ENCODE results near the gene KPNA2.
"Not testable (repeated sequence)": the region's sequence is repeated elsewhere in the genome, so short reads cannot be mapped to it uniquely, and the experiment has no call there.

Gene KPNA2

DNA sequence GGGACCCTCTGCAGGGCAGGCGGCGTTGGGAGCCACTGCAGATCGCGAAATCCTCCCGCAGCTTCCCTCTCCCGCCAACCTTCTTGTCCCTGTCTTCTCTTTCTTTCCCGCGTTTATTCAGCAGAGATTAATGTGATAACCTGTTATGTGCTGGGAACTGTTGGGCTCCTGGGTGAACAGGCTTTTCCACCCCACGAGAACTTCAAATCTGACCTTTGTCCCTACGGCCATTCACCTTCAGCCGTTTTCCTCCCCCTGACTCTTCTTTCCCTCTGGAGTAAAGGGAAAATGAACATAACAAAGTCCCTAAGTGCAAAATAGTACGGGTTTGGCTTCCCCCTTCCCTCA lies 15.2 kb upstream of the KPNA2 start:
- DNase-seq (ENCODE audit: low read depth): no peak

DNA sequence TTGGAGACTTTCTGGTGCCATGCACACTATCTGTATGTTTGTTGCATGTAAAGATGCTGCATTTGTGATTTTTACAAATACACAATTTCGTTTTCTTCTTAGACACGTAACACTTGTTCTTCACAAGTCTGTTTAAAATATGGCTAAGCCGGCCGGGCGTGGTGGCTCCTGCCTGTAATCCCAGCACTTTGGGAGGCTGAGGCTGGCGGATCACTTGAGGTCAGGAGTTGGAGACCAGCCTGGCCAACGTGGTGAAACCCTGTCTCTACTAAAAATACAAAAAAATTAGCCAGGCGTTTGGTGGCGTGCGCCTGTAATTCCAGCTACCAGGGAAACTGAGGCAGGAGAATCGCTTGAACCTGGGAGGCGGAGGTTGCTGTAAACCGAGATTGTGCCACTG lies 14.7 kb upstream of the KPNA2 start:
- not testable (repeated sequence) for DNase-seq (ENCODE audit: low read depth)

DNA sequence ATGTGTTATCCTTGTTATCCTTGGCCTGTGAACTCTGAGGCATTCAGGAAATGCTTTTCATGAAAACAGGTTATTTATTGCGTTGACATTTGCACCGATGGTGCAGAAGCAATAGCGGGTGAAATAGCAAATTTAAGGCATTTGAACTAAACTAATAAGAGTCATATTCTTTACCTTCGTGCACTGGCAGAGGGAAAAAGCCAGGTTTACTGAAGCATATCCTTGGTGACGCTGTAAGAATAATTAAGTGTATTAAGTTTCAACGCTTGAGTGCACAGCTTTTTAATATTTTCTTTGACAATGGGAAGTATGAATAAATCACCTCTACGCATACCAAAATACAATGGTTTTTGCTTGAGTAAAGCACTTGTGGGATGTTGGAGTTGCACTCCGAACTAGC lies 13.6 kb upstream of the KPNA2 start:
- DNase-seq (ENCODE audit: low read depth): no peak

DNA sequence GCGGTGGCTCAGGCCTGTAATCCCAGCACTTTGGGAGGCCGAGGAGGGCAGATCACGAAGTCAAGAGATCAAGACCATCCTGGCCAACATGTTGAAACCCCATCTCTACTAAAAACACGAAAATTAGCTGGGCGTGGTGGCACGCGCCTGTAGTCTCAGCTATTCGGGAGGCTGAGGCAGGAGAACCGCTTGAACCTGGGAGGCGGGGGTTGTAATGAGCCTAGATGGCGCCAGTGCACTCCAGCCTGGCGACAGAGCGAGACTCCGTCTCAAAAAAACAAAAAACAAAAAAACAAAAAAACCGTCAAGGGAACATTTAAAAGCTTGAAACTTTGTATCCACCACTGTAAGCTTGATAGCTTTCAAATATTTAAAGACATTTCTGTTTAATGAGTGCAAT lies 13.0 kb upstream of the KPNA2 start:
- DNase-seq (ENCODE audit: low read depth): not testable (repeated sequence)

DNA sequence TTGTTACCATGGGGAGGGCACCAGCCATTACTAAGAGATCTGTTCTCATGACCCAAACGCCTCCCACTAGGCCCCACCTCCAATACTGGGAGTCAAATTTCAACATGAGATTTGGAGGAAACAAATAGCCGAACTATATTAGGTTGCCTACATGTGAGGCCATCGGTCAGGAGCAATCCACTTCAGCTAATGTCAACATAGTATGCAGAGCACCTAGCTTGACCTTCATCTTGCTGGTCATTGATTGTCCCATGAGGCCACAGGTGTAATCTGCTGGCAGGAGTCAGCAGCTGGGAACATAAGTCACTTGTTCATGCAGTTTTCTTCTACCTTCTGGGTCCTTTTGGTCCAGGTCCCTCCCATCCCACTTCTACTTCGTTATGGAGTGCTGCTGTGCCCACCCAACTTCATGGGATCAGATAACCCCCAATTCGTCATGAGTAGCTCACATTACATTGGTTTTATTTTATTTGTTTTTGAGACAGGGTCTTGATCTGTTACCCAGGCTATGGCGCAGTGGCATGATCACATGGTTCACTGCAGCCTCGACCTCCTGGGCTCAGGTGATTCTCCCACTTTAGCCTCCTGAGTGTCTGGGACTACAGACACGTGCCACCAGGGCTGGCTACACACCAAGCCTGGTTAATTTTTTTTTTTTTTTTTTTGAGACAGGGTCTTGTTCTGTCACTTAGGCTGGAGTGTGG lies 5.9 kb upstream of the KPNA2 start:
- DNase-seq (ENCODE audit: low read depth): no peak

DNA sequence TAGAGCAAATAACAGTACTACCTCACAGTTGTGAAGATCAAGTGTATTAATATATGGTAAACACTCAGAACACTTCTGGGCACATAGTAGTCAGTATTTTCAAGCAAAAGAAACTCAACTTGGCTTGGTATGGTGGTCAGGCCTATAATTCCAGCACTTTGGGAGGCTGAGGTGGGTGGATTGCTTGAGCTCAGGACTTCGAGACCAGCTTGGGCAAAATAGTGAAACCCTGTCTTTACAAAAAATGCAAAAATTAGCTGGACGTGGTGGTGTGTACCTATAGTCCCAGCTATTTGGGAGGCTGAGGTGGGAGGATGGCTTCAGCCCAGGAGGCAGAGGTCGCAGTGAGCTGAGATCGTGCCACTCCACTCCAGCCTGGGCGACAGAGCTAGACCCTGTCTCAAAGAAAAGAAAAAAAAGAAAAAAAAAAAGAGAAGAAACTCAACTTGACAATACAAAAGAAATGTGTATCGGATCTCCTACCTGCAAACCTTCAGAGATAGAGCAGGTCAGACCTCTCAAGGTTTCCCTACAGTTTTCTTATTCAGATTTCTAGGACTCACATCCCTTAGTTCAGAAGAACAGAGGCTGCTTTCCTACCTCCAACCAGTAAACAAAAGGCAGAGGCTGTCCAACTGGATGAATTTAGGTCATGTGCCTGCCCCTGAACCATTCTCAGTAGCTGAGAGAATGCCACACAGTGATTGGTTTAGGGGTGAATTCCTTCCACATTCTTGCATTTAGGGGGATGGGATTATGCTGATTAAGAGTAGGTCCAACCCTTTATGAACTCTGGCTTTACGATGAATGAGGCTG lies 1.7 kb upstream of the KPNA2 start:
- DNase-seq (ENCODE audit: low read depth): no peak

DNA sequence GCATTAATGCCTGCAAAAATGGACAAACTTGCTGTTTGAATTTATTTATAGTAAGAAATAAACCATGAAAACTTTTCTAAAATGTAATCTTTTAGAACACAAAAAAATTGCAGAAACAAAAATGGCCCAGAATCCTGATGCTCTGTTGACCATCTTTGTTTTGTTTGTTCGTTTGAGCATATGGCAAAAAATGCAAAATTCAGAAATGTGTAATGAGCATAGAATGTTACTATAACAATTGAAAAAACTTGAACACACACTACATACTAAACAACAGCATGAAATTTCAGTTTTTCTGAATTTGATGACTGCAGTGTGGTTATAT lies 1.1 kb upstream of the KPNA2 start:
- DNase-seq (ENCODE audit: low read depth): no peak

DNA sequence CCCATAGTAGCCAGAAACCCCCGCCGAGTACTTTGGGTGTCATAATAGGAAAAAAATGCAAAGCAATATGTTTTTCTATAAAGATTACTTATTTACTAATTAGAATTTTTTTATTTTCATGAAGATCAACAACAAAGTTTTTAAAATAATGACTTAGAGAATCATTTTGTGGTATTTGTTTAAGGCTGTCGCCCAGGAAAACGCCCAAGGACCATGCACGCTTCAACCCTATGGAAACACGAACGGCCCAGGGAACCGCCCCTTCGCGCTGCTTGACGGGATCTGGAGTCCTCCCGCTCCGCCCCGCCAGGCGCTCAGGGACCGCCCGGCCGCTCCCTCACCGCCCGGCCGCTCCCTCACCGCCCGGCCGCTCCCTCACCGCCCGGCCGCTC lies 408 bp upstream of the KPNA2 start:
- peak; percentile 86 for DNase-seq (ENCODE audit: low read depth)

DNA sequence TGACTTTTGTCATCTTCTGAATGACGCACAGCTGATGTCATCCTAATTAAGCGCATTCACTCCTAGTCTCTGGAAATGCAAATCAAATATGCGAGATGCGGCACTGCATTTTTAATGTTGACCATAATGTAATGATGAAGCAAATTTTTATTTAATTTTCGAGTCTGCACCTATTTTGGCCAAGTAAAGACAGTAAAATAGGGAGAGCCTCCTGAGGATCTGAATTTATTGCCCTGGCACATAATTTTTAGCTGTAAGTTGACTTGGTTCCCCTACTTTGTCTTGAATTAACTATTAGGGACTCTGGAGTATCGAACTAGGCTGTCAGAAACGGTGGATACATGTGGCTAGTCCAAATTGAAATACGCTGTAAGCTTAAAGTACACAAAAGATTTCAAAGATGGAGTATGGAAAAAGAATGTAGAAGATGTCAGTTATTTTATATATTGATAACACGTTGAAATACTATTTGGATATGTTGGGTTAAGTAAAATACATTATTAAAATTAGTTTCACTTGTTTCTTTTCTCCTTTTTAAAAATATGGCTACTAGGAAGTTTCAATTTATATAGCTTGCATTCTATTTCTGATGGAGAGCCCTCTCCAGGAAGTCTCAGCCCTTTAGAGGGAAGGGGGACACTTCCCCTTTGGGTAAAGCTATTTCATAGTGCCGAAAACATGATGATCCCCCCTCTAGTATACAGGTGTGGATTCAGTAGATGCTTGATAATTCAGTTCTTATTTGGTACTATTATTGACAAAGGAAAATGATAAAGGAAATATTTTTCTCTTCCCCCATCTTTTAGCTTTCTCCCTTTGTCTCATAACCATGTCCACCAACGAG lies 991 bp downstream of the KPNA2 start:
- no peak for DNase-seq (ENCODE audit: low read depth)

DNA sequence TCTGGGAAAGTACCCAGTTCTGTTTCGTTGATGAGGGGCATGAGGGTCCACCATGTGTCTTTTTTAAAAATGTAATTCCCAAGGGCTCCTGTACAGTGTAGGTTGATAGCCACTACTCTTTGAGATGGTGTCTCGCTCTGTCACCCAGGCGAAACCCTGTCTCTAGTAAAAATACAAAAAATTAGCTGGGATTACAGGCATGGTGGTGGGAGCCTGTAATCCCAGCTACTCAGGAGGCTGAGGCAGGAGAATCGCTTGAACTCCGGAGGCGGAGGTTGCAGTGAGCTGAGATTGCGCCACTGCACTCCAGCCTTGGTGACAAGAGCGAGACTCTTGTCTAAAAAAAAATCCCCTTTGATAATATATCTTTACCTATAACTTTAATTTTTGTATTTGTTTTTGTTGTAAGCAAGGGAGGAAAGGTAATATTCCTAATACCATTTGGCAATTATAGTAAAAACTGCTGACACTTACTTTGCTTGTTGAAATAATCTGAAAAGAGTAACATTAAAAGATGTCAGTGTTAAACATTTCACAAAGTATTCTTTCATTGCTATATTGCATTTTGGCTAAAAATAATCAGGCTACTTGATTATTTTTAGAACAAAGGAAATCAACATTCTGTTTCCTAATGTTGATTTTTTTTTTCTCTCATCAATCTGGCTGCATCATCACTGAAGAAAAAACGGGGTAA lies 11.8 kb downstream of the KPNA2 start:
- DNase-seq (ENCODE audit: low read depth): no peak

DNA sequence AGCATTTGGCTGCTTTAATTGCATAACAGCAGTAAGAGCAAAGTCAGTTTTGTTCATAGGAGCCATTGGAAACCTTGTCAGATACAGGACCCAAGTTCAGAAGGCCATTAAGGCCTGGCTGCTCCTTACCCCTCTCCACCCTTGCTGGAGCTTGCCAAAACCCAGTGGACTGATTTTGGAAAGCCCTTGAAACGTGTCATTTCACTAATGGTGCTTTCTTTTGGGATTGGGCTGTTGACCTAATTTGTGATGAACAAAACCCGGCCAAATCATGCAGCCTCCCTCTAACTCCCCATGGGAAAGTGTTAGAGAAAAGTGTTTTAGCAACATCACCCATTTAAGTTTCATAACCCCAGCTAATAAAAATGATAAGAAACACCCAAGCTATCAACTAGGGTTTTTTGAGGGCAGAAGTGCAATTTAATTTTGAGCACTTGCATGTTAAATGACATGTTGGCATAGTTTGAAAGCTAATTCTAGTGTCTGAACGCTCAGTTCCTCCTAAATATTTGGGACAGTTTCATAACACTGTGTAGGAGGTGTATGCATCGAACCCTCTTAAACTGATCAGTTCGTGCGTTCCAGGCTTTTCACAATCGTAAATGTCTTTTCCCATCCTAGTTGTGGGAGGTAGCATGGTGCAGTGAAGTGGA lies 12.5 kb downstream of the KPNA2 start:
- not testable (repeated sequence) for DNase-seq (ENCODE audit: low read depth)

DNA sequence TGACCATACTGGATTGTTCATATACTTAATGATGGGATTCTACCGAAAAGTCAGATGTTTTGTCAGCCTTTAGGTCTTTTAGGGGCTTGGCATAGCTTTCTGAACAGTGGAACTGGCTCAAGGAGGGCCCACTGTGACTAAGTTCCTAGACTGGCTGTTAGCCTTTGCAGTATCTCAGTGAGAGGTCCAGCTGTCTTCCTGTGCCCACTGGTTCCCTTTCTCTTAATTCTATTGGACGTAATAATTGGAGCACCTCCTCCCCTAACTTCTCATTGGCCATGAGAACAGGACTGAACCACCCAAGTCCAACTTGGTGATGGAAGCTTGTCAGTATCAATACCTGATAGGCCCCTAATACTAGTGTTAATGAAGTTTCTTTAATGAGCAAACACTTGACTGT lies 13.5 kb downstream of the KPNA2 start:
- no peak for DNase-seq (ENCODE audit: low read depth)

DNA sequence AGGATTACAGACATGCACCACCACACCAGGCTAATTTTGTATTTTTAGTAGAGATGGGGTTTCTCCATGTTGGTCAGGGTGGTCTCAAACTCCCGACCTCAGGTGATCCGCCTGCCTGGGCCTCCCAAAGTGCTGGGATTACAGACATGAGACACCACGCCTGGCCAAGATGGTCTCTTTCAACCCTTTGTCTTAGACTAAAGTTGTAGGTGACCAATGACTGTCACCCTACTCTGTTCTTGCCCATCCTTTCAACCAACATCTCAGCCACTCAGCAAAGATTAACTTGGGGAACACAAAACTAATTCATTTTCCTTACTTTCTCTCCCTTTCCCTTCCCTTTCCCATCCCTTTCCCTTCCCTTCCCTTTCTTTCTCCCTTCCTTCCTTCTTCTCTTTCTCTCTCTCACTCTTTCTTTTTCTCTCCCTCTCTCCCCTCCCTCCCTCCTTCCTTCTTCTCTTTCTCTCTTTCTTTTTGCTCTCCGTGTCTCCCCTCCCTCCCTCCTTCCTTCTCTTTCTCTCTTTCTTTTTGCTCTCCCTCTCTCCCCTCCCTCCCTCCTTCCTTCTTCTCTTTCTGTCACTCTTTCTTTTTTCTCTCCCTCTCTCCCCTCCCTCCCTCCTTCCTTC lies 14.4 kb downstream of the KPNA2 start:
- not testable (repeated sequence) for DNase-seq (ENCODE audit: low read depth)

DNA sequence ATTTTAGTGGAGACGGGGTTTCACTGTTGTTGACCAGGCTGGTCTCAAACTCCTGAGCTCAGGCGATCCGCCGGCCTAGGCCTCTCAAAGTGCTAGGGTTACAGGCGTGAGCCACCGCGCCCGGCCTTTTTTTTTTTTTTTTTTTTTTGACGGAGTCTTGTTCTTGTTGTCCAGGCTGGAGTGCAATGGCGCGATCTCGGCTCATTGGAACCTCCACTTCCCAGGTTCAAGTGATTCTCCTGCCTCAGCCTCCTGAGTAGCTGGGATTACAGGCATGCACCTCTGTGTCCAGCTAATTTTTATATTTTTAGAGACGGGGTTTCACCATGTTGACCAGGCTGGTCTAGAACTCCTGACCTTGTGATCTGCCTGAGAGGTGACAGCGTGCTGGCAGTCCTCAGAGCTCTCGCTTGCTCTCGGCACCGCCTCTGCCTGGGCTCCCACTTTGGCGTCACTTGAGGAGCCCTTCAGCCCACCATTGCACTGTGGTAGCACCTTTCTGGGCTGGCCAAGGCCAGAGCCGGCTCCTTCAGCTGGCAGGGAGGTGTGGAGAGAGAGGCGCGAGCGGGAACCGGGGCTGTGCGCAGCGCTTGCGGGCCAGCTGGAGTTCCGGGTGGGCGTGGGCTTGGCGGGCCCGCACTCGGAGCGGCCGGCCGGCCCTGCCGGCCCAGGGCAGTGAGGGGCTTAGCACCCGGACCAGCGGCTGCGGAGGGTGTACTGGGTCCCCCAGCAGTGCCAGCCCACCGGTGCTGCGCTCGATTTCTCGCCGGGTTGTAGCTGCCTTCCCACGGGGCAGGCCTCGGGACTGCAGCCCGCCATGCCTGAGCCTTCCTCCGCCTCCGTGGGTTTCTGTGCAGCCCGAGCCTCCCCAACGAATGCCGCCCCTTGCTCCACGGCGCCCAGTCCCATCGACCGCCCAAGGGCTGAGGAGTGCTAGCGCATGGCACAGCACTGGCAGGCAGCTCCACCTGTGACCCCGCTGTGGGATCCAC lies 16.1 kb downstream of the KPNA2 start:
- not testable (repeated sequence) for DNase-seq (ENCODE audit: low read depth)

DNA sequence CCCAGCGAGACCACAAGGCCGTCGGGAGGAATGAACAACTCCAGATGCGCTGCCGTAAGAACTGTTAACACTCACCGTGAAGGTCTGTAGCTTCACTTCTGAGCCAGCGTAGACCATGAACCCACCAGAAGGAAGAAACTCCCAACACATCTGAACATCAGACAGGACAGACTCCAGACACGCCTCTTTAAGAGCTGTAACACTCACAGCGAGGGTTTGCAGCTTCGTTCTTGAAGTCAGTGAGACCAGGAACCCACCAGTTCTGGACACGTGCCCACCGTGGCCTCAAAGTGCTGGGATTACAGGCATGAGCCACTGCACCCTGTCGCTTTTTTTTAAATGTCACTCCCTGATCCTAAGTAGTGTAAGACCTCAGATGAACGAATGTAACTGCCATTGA lies 17.3 kb downstream of the KPNA2 start:
- DNase-seq (ENCODE audit: low read depth): no peak

DNA sequence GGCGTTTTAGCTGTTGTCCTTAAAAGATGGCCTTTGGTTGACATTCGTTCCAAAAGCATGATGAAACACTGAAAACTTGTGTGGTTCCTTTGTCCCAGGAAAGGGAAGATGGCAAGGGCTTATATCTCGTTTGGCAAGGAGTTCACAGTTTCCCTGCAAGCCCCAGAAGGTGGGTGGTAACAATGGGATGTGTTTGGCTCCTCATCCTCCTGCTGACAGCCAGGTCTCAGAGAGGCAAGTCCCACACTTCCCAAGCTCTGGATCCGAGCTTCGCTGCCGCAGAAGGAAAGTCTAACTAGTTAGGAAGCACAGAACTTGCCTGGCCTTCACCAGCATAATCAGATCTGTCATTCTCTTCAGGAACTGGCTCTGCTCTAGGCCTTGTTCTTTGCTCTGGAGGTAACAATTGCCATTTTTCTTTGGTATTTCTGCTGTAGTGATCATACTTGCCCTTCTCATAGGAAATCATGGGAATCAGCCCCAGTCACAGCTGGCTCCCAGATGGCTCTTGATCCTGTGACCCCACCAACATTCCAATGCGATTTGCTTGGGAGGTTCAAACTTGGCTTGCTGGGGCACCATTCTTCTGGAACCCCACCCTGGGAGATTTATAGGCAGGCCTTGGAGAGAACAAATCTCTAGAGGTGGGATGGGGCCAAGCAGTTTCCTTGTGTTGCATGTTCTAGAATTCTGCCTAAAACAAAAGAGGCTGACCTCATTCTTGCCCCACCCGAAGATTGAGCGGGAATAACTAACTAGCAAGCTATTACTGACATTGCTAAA lies 17.9 kb downstream of the KPNA2 start:
- DNase-seq (ENCODE audit: low read depth): no peak

DNA sequence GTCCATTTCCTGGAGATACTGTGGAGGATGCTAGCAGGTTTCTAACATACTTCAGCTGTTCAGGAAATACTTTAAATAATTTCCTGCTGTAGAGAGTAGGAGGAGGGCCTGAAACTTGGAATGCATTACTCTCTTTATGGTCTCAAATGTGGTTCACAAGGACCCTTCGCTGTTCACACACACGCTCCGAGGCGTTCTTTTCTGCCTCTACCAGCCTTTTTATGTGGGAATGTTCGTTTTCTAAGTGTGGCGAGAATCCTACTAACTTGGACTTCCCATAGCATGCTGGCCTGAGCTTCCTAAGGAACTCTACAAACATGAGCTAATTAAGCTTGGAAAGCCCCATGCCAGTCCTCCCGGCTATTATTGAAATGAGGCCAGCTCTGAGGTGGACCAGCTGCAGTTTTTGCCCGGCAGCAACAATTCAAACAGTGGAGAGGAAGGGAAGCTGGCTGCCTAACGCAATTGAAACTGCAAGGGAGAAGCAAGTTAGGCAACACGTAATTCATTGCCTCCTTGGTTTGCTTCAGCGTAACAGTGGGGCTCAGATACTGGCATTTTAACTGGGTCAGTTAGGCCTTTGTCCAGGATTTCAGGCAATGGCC lies 18.9 kb downstream of the KPNA2 start:
- DNase-seq (ENCODE audit: low read depth): no peak

DNA sequence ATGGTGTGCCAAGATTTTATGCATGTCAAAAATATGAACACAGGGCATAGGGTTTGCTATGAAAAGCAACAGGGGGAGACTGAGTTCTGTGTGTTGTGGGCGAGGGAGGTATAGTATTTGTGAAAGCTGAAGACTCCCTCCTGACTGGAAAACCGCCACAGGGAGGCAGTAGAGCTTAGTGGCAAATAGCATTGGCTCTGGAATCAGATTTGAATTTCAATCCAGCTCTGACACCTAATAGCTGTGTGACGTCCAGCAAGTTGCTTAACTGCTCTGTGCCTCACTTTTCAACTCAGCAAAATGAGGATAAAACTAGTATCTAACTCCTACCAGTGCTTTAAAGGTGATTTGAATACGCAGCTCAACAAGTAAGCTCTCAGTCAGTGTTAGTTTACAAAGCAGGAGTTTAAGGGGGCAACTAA lies 22.0 kb downstream of the KPNA2 start:
- peak; percentile 11 for DNase-seq (ENCODE audit: low read depth)

DNA sequence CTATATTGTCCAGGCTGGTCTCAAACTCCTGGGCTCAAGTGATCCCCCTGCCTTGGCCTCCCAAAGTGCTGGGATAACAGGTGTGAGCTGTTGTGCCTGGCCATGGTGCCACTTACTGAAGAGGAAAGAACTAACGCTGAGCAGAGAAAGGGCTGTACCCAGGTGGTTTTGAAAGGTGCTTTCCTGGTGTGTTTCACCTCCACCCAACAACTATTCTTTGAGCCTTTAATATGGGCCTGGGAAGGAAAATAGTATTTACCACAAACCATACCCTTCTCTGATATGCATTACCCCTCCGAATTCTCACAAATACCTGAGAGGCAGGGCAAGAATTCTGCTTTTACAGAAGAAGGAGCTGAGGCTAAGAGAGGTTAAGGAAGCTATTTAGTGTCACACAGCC lies 24.8 kb downstream of the KPNA2 start:
- DNase-seq (ENCODE audit: low read depth): no peak

Measured in activated T-helper 9 cell treated with anti-CD3 and anti-CD28 coated beads, Interleukin-2, amount 50 U/mL, for 16 hours (primary cell).